HCT116 (cell line): ENCODE results near the gene TDO2. TPM values are rescaled to one million over a fixed set of nuclear protein-coding genes. Genes with fewer than 3 reads are reported as not detected.

Experiments used
- ATAC-seq: fragments of 200-7000 bp; cut with Tn5 transposase; 2 replicates; pipeline ENCODE4 v1.9.1; 2020; ENCODE audit warnings: mild to moderate bottlenecking, moderate library complexity
- BruUV-seq: library from RNA; stranded (reverse); fragments of 400-500 nt; replicated peaks from 2 replicates; lab custom pipeline; 2021; lab: Mats Ljungman, UMichigan
- CTCF ChIA-PET: fragments of 300-600 bp; sonication (Branson Sonifier 250); formaldehyde crosslinking; loops from one replicate; lab custom pipeline; 2021; ENCODE audit warnings: antibody characterized with exemption; lab: Charles Lee
- POLR2A ChIA-PET: fragments of 300-600, 350-600 bp; sonication (Branson Sonifier 250); formaldehyde crosslinking; loops from one replicate; lab custom pipeline; 2021; ENCODE audit warnings: antibody characterized with exemption; lab: Charles Lee
- RAD21 ChIA-PET, 2 experiments: fragments of 300-600 bp; sonication (Branson Sonifier 250); formaldehyde crosslinking; loops; one replicate each; lab custom pipeline; 2023; ENCODE audit warnings: low total read pairs in 2 of 2; ENCODE audit not compliant: uncharacterized antibody in 2 of 2, unreplicated experiment in 2 of 2, low non-redundant PET in 1 of 2; lab: Charles Lee
- DNase-seq: peaks from one replicate; pipeline ENCODE4 v3.0.0-alpha.2; 2010; ENCODE audit warnings: low read depth, low spot score
- H2AFZ ChIP-seq: fragments of 200-600 bp; shearing (Covaris generic), sonication (generic); 2 replicates; pipeline ENCODE4 v1.6.1; 2017; ENCODE audit warnings: low read depth, mixed run types, mixed read lengths, antibody characterized with exemption, low read length; ENCODE audit not compliant: poor library complexity, severe bottlenecking
- H3K27ac ChIP-seq: 2 replicates; pipeline ENCODE4 v1.5.1; 2012; ENCODE audit warnings: low read depth, low read length
- H3K27me3 ChIP-seq: fragments of 200-600 bp; sonication (generic); 2 replicates; pipeline ENCODE4 v1.6.1; 2016; ENCODE audit warnings: mixed run types, low read length, mixed read lengths; ENCODE audit not compliant: insufficient read depth
- H3K36me3 ChIP-seq, 2 experiments: fragments of 200-500 bp in 1 of 2; fragments of 200-600 bp in 1 of 2; sonication (Bioruptor generic) in 1 of 2; sonication (generic) in 1 of 2; 2 replicates each; pipeline versions ENCODE4 v1.5.1 to v1.6.1; 2014 to 2016; ENCODE audit warnings: low read length in 2 of 2, inconsistent platforms in 1 of 2, mixed read lengths in 1 of 2, mixed run types in 1 of 2; ENCODE audit not compliant: insufficient read depth in 2 of 2, control insufficient read depth in 1 of 2
- H3K4me1 ChIP-seq, 2 experiments: fragments of 200-600 bp in 1 of 2; sonication (generic) in 1 of 2; 2 replicates each; pipeline versions ENCODE4 v1.5.1 to v1.6.1; 2012 to 2017; ENCODE audit warnings: low read length in 2 of 2, inconsistent platforms in 1 of 2, mild to moderate bottlenecking in 1 of 2, mixed read lengths in 1 of 2, mixed run types in 1 of 2, moderate library complexity in 1 of 2; ENCODE audit not compliant: insufficient read depth in 2 of 2, control insufficient read depth in 1 of 2
- H3K4me2 ChIP-seq: fragments of 200-600 bp; sonication (generic); 2 replicates; pipeline ENCODE4 v1.6.1; 2017; ENCODE audit warnings: mixed run types, low read length, mixed read lengths
- H3K4me3 ChIP-seq, 2 experiments: fragments of 200-600 bp in 1 of 2; sonication (generic) in 1 of 2; replicated peaks in 1 of 2; 2 replicates each; pipeline ENCODE4 v1.5.1; 2011 to 2016; ENCODE audit warnings: low read length in 2 of 2, control low read depth in 1 of 2, low read depth in 1 of 2, mild to moderate bottlenecking in 1 of 2, mixed read lengths in 1 of 2, mixed run types in 1 of 2
- H3K79me2 ChIP-seq: fragments of 200-600 bp; sonication (generic); 2 replicates; pipeline ENCODE4 v1.6.1; 2017; ENCODE audit warnings: mild to moderate bottlenecking, mixed run types, low read length, moderate library complexity, mixed read lengths; ENCODE audit not compliant: insufficient read depth
- H3K9ac ChIP-seq: fragments of 200-600 bp; sonication (generic); 2 replicates; pipeline ENCODE4 v1.6.1; 2016; ENCODE audit warnings: low read length, mixed read lengths
- H3K9me2 ChIP-seq: fragments of 200-600 bp; sonication (generic), shearing (Covaris generic); 2 replicates; pipeline ENCODE4 v1.6.1; 2017; ENCODE audit warnings: mixed run types, mild to moderate bottlenecking, moderate library complexity; ENCODE audit not compliant: insufficient read depth
- H3K9me3 ChIP-seq, 2 experiments: fragments of 200-500 bp in 1 of 2; fragments of 200-600 bp in 1 of 2; sonication (Bioruptor generic) in 1 of 2; sonication (generic) in 1 of 2; 2 replicates each; pipeline ENCODE4 v1.6.1; 2014 to 2017; ENCODE audit warnings: low read length in 2 of 2, mixed read lengths in 2 of 2, inconsistent platforms in 1 of 2, low read depth in 1 of 2, mild to moderate bottlenecking in 1 of 2, mixed run types in 1 of 2, moderate library complexity in 1 of 2; ENCODE audit not compliant: control insufficient read depth in 1 of 2, insufficient read depth in 1 of 2
- H4K20me1 ChIP-seq: fragments of 200-600 bp; sonication (generic), shearing (Covaris generic); 2 replicates; pipeline ENCODE4 v1.6.1; 2017; ENCODE audit warnings: mixed run types, mild to moderate bottlenecking, moderate library complexity; ENCODE audit not compliant: insufficient read depth
- ELF1 ChIP-seq: IDR thresholded peaks from 2 replicates; pipeline ENCODE4 v1.6.1; 2012; ENCODE audit warnings: low read depth, borderline replicate concordance
- EZH2phosphoT487 ChIP-seq: fragments of 200-600 bp; IDR thresholded peaks from 2 replicates; pipeline ENCODE4 v1.6.1; 2018; ENCODE audit warnings: antibody characterized with exemption, borderline replicate concordance
- FOSL1 ChIP-seq: IDR thresholded peaks from 2 replicates; pipeline ENCODE4 v1.6.1; 2012; ENCODE audit warnings: low read depth
- JUND ChIP-seq: IDR thresholded peaks from 2 replicates; pipeline ENCODE4 v1.6.1; 2012
- POLR2A ChIP-seq: IDR thresholded peaks from 2 replicates; pipeline ENCODE4 v1.7.0; 2011; ENCODE audit warnings: borderline replicate concordance; ENCODE audit not compliant: insufficient read depth, insufficient read length; ENCODE audit errors: extremely low read depth
- POLR2AphosphoS5 ChIP-seq: IDR thresholded peaks from 2 replicates; pipeline ENCODE4 v1.6.1; 2011; ENCODE audit warnings: mild to moderate bottlenecking, low read depth, low read length, moderate library complexity
- RAD21 ChIP-seq: IDR thresholded peaks from 2 replicates; pipeline ENCODE4 v1.6.1; 2012; ENCODE audit warnings: low read depth, mild to moderate bottlenecking
- SP1 ChIP-seq: IDR thresholded peaks from 2 replicates; pipeline ENCODE4 v1.6.1; 2012; ENCODE audit warnings: low read depth
- SRF ChIP-seq: IDR thresholded peaks from 2 replicates; pipeline ENCODE4 v1.6.1; 2012; ENCODE audit warnings: low read depth
- TCF7L2 ChIP-seq: IDR thresholded peaks from 2 replicates; pipeline ENCODE4 v1.7.0; 2011; ENCODE audit warnings: borderline replicate concordance, inconsistent platforms; ENCODE audit not compliant: insufficient read depth, insufficient read length; ENCODE audit errors: extremely low read depth
- ZFX ChIP-seq: fragments of 450-650 bp; IDR thresholded peaks from 2 replicates; pipeline ENCODE4 v1.6.1; 2017
- intact Hi-C: fragments of 100-400 bp; cut with micrococcal nuclease; formaldehyde crosslinking; loops from 2 replicates; pipeline ENCODE4 v1.10.0; 2022
- total RNA-seq: library from RNA; stranded (reverse); gene quantifications from one replicate; pipeline ENCODE4 v1.2.1, GENCODE V29; 2021; ENCODE audit not compliant: unreplicated experiment
- TF ChIP-seq, protein P1 (sequence below): IDR thresholded peaks from 2 replicates; pipeline ENCODE4 v1.6.1; 2012
- TF ChIP-seq, protein P2 (sequence below): IDR thresholded peaks from 2 replicates; pipeline ENCODE4 v1.6.1; 2011; ENCODE audit warnings: mild to moderate bottlenecking, low read length, moderate library complexity; ENCODE audit not compliant: insufficient replicate concordance; ENCODE audit errors: extremely low read depth
- TF ChIP-seq, protein P3 (sequence below): IDR thresholded peaks from 2 replicates; pipeline ENCODE4 v1.6.1; 2012; ENCODE audit warnings: low read depth

The TDO2 gene
- total RNA-seq, 1 experiment from 2014 or later = 0.27 TPM

DNA sequence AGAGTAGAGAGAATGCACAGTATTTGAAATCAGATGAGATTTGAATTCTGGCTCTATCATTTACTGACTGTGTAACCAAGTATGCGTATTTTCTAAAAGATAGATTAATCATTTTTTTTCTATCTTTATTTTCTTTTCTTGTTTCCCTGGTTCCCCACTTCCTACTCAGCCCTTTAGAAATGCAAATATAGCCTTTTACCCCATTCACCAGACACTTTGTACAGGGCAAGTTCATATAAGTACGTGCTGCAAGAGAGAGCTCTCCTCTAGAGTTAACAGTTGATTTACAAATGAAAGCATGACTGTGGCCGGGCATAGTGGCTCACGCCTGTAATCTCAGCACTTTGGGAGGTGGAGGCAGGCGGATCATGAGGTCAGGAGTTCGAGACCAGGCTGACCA lies 17.8 kb upstream of the TDO2 start:
- CTCF ChIA-PET = no interaction called here
- BruUV-seq = no TSS peak
- Histone ChIP-seq H3K36me3 (no peaks in the 10 kb centered on the region), H3K9me2 (no peaks in the 10 kb centered on the region), H3K79me2 (no peaks in the 10 kb centered on the region), H3K9ac (no peak overlapping the region), H2AFZ (no peak overlapping the region), H3K27me3 (no peaks in the 10 kb centered on the region), H4K20me1 (no peaks in the 10 kb centered on the region), H3K4me2 (no peak overlapping the region), H3K4me1 (no peaks in the 10 kb centered on the region), H3K9me3 (no peaks in the 10 kb centered on the region), H3K4me3 (no peak overlapping the region), H3K27ac (no peak overlapping the region)
- intact Hi-C loops = no loop called here
- no peak for DNase-seq
- TF ChIP-seq TCF7L2 (no peak), JUND (no peak), SRF (no peak), POLR2AphosphoS5 (no peak), ZFX (no peak), SP1 (no peak), ELF1 (no peak), RAD21 (no peak), EZH2phosphoT487 (no peak), POLR2A (no peak), FOSL1 (no peak)
- TF ChIP-seq, protein P1, sequence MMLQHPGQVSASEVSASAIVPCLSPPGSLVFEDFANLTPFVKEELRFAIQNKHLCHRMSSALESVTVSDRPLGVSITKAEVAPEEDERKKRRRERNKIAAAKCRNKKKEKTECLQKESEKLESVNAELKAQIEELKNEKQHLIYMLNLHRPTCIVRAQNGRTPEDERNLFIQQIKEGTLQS = no peak
- TF ChIP-seq, protein P2, sequence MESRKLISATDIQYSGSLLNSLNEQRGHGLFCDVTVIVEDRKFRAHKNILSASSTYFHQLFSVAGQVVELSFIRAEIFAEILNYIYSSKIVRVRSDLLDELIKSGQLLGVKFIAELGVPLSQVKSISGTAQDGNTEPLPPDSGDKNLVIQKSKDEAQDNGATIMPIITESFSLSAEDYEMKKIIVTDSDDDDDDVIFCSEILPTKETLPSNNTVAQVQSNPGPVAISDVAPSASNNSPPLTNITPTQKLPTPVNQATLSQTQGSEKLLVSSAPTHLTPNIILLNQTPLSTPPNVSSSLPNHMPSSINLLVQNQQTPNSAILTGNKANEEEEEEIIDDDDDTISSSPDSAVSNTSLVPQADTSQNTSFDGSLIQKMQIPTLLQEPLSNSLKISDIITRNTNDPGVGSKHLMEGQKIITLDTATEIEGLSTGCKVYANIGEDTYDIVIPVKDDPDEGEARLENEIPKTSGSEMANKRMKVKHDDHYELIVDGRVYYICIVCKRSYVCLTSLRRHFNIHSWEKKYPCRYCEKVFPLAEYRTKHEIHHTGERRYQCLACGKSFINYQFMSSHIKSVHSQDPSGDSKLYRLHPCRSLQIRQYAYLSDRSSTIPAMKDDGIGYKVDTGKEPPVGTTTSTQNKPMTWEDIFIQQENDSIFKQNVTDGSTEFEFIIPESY = no peak
- TF ChIP-seq, protein P3, sequence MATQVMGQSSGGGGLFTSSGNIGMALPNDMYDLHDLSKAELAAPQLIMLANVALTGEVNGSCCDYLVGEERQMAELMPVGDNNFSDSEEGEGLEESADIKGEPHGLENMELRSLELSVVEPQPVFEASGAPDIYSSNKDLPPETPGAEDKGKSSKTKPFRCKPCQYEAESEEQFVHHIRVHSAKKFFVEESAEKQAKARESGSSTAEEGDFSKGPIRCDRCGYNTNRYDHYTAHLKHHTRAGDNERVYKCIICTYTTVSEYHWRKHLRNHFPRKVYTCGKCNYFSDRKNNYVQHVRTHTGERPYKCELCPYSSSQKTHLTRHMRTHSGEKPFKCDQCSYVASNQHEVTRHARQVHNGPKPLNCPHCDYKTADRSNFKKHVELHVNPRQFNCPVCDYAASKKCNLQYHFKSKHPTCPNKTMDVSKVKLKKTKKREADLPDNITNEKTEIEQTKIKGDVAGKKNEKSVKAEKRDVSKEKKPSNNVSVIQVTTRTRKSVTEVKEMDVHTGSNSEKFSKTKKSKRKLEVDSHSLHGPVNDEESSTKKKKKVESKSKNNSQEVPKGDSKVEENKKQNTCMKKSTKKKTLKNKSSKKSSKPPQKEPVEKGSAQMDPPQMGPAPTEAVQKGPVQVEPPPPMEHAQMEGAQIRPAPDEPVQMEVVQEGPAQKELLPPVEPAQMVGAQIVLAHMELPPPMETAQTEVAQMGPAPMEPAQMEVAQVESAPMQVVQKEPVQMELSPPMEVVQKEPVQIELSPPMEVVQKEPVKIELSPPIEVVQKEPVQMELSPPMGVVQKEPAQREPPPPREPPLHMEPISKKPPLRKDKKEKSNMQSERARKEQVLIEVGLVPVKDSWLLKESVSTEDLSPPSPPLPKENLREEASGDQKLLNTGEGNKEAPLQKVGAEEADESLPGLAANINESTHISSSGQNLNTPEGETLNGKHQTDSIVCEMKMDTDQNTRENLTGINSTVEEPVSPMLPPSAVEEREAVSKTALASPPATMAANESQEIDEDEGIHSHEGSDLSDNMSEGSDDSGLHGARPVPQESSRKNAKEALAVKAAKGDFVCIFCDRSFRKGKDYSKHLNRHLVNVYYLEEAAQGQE = no peak
- no peak for ATAC-seq
- RAD21 ChIA-PET = no interaction called here
- POLR2A ChIA-PET = no interaction called here
